Right lobe of liver (tissue), 6 donors: ENCODE data around the gene APBA2. TPM values are rescaled to one million over a fixed set of nuclear protein-coding genes. Genes with fewer than 3 reads are reported as not detected.
"Not testable (repeated sequence)": the region's sequence is repeated elsewhere in the genome, so short reads cannot be mapped to it uniquely, and the experiment has no call there.

Experiments used
- ATAC-seq, 4 donors: fragments of 200-7000 bp; cut with Tn5 transposase; one replicate each; pipeline ENCODE4 v1.9.1; 2020; ENCODE audit warnings: mild to moderate bottlenecking in 4 of 4, moderate library complexity in 4 of 4
- DNase-seq, 3 donors: peaks; one replicate each; pipeline ENCODE4 v3.0.0-alpha.2; 2020
- H3K27ac ChIP-seq, 3 donors: fragments of 200-600 bp; one replicate each; pipeline ENCODE4 v1.8.0; 2022
- H3K27me3 ChIP-seq, 2 donors: fragments of 200-600 bp; one replicate each; pipeline ENCODE4 v1.8.0; 2022
- H3K36me3 ChIP-seq, 4 donors: fragments of 200-600 bp; sonication (generic) in 1 of 4; one replicate each; pipeline versions ENCODE4 v1.5.1 to v1.8.0; 2017 to 2022; ENCODE audit warnings: control low read depth in 1 of 4
- H3K4me1 ChIP-seq, 4 donors: fragments of 200-600 bp; sonication (generic) in 1 of 4; one replicate each; pipeline versions ENCODE4 v1.5.1 to v1.8.0; 2017 to 2022; ENCODE audit warnings: control low read depth in 1 of 4
- H3K4me3 ChIP-seq, 3 donors: fragments of 200-600 bp; one replicate each; pipeline ENCODE4 v1.8.0; 2022
- H3K9me3 ChIP-seq, 4 donors: fragments of 200-600 bp; sonication (generic) in 1 of 4; one replicate each; pipeline versions ENCODE4 v1.5.1 to v1.8.0; 2017 to 2022; ENCODE audit warnings: control low read depth in 1 of 4
- POLR2A ChIP-seq: fragments of 450-650 bp; IDR thresholded peaks from one replicate; pipeline ENCODE4 v1.6.1; 2017; ENCODE audit warnings: antibody characterized with exemption, mild to moderate bottlenecking
- WGBS: methylation state at CpG from one replicate; pipeline ENCODE4 v1.1.6; 2018; ENCODE audit warnings: low coverage, low lambda C conversion rate; ENCODE audit not compliant: insufficient coverage; ENCODE audit errors: missing lambda C conversion rate; 5-methylcytosine and 5-hydroxymethylcytosine counted together
- intact Hi-C, 2 donors: fragments of 100-400 bp; cut with DNase I; formaldehyde crosslinking; loops; one replicate each; pipeline versions ENCODE4 v1.11.2 to v1.14.1; 2022
- total RNA-seq, 6 experiments: library from RNA; depleted of rRNA in 2 of 6; stranded (reverse); fragments of >200 nt in 2 of 6; fragmentation: NEBNext Ultra II Directional in 3 of 6; extraction: Animal tissue kit (Norgen Biotek cat#: 25700) in 3 of 6; gene quantifications; one replicate each; pipeline versions ENCODE4 v1.1.0 to v1.2.4, GENCODE V29; 2016 to 2023
- TF ChIP-seq, protein P1 (sequence below), 4 donors: fragments of 200-600 bp in 3 of 4; fragments of 450-650 bp in 1 of 4; IDR thresholded peaks; one replicate each; pipeline versions ENCODE4 v1.5.1 to v1.8.0; 2016 to 2022; ENCODE audit warnings: antibody characterized with exemption in 4 of 4, mild to moderate bottlenecking in 2 of 4
- donor health status: DM: no; HTN: yes; CAD: no.
- donor health status: DM: no; HTN: no; CAD: no.
- donor health status: DM: no; HTN: no; CAD: no.
- donor health status: DM: no; HTN: yes; CAD: no.
- donor health status: DM: no; HTN: yes; CAD: no.

APBA2 gene
- total RNA-seq, 6 experiments from 2014 or later = 0.51 to 0.75 (median 0.69) TPM

DNA sequence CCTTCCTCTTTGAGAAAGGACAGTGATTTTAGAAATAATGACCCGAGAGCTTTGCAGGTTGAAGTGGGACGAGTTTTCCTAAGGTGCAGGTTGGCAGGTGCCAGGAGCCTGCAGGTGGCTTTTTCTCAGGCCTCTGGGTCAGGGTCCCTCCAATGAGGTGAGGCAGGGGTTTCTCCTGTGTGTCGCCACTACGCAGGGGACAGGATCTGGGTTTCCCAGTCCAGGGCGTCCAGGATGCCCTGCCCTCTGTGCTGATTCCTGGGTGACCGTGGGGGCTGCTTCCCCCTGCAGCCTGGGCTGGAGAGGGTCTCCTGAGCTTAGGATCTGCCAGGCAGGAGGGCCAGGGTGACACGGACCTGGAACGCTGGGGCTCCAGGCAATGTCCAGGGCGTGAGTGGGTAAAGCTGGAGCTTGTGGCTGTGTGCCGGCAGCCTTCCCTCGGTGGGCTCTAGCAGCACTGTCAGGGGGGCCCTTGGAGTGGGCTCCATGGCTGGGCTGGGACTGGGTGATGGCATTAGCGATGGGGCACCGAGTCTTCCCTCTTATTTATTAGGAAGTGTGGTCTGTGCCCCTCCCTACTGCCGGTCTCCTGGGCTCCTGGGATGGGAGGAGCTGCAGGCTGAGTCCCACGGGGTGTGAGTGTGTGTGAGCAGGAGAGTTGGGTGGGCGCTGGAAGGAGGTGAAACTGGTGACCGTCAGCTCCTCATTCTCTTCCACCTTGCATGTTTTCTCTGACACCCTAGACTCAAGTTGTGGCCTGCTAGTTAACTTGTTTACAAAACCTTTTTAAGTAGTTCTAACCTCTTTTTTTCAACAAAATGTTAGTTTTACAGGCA lies 1.8 kb downstream of the APBA2 start:
- no peaks in the 10 kb centered on the region for H3K36me3 ChIP-seq
- TF ChIP-seq, protein P1, sequence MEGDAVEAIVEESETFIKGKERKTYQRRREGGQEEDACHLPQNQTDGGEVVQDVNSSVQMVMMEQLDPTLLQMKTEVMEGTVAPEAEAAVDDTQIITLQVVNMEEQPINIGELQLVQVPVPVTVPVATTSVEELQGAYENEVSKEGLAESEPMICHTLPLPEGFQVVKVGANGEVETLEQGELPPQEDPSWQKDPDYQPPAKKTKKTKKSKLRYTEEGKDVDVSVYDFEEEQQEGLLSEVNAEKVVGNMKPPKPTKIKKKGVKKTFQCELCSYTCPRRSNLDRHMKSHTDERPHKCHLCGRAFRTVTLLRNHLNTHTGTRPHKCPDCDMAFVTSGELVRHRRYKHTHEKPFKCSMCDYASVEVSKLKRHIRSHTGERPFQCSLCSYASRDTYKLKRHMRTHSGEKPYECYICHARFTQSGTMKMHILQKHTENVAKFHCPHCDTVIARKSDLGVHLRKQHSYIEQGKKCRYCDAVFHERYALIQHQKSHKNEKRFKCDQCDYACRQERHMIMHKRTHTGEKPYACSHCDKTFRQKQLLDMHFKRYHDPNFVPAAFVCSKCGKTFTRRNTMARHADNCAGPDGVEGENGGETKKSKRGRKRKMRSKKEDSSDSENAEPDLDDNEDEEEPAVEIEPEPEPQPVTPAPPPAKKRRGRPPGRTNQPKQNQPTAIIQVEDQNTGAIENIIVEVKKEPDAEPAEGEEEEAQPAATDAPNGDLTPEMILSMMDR (IDR thresholded peaks at IDR 0.05) = no peak
- no peak for TF ChIP-seq POLR2A
- intact Hi-C loops = no loop called here
- H3K27ac ChIP-seq = no peak overlapping the region
- ATAC-seq (no peak), DNase-seq (no peak)
- no peaks in the 10 kb centered on the region for H3K4me1 ChIP-seq
- H3K4me3 ChIP-seq = no peak overlapping the region
- WGBS = 54% methylated on average over 9 of the region's 17 CpGs
- no peaks in the 10 kb centered on the region for H3K27me3 ChIP-seq
- no peaks in the 10 kb centered on the region for H3K9me3 ChIP-seq

- Histone ChIP-seq H3K4me1 (no peaks in the 10 kb centered on the region), H3K27ac (no peak overlapping the region), H3K36me3 (no peaks in the 10 kb centered on the region), H3K9me3 (no peaks in the 10 kb centered on the region), H3K4me3 (no peak overlapping the region), H3K27me3 (no peaks in the 10 kb centered on the region)
- ATAC-seq (no peak), DNase-seq (no peak)
- WGBS = 83% methylated on average over 3 of the region's 18 CpGs
- intact Hi-C loops = no loop called here
- TF ChIP-seq, protein P1 (IDR thresholded peaks at IDR 0.05) = no peak
- TF ChIP-seq POLR2A = no peak
These were observed 2.6 kb downstream of the APBA2 start for GRCh38 chr15:28888302-28888894.

DNA sequence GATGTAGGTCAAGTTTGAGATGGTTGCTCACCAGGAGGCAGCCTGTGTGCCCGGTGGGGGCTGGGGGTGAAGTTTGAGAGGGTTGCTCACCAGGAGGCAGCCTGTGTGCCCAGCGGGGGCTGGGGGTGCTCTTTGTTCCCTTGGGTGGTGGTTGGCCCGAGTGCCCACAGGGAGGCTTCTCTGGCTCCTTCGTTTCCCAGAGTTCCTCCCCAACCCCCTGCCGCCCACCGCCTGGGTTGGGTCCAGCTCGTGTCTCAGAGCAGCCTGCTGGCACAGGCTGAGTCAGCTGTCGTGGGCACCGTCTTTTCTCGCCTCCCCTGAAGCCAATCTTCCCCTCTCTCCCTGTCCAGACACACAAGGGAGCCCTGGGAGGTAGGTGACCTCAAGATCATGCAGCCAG lies 3.1 kb downstream of the APBA2 start:
- Histone ChIP-seq H3K36me3 (no peaks in the 10 kb centered on the region), H3K27me3 (no peaks in the 10 kb centered on the region), H3K4me3 (no peak overlapping the region), H3K27ac (no peak overlapping the region), H3K4me1 (no peaks in the 10 kb centered on the region), H3K9me3 (no peaks in the 10 kb centered on the region)
- ATAC-seq (no peak), DNase-seq (peak in 1 of 3 donors; percentile 15)
- no peak for TF ChIP-seq POLR2A
- intact Hi-C loops = no loop called here
- WGBS = 92% methylated on average over 2 of the region's 10 CpGs

GRCh38 chr15:28889346-28889745 lies 3.6 kb downstream of the APBA2 start:
- WGBS = no CpG with 5 or more reads among the region's 3 CpGs
- Histone ChIP-seq H3K27ac (no peak overlapping the region), H3K36me3 (no peaks in the 10 kb centered on the region), H3K4me1 (no peaks in the 10 kb centered on the region), H3K27me3 (no peaks in the 10 kb centered on the region), H3K4me3 (no peak overlapping the region), H3K9me3 (no peaks in the 10 kb centered on the region)
- no peak for ATAC-seq
- intact Hi-C loops = no loop called here
- DNase-seq = peak in 1 of 3 donors; percentile 31
- TF ChIP-seq POLR2A = no peak
- TF ChIP-seq, protein P1 (IDR thresholded peaks at IDR 0.05) = no peak

- H3K27ac ChIP-seq, H3K4me3 ChIP-seq, H3K4me1 ChIP-seq, H3K27me3 ChIP-seq, H3K9me3 ChIP-seq, ATAC-seq, intact Hi-C loops, H3K36me3 ChIP-seq: not testable (repeated sequence)
- 86% methylated on average over 6 of the region's 6 CpGs for WGBS
- peak in 1 of 3 donors; percentile 23 for DNase-seq
These were observed 4.1 kb downstream of the APBA2 start for GRCh38 chr15:28889871-28890270.

DNA sequence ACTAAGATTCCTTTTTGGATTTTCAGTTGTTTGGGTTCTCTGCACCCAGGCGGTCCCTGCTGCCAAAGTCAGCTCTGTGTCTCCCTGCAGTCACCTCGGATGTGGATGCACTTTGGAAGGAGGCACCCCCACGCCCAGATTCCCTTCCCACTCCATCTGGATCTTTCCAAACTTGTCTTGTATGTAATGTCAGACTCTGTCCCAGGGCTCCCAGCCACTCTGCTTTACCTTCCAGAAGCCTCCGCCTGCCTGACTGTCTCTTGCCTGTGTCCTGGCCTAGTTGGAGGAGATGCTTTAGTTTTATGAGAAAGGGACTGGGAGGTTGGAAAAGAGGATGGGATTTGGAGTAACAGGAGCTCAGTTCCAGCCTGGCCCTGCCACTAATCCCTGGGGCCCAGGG lies 4.5 kb downstream of the APBA2 start:
- H3K36me3 ChIP-seq, H3K4me3 ChIP-seq, DNase-seq, H3K27me3 ChIP-seq, H3K27ac ChIP-seq, H3K4me1 ChIP-seq, intact Hi-C loops, H3K9me3 ChIP-seq, ATAC-seq: not testable (repeated sequence)
- WGBS = 61% methylated on average over 4 of the region's 4 CpGs
